H1 (cell line): Measurements from ENCODE around the gene URGCP. TPM values are rescaled to one million over a fixed set of nuclear protein-coding genes. Genes with fewer than 3 reads are reported as not detected.

Source experiments
- polyA plus RNA-seq, 7 experiments: library from polyadenylated mRNA; depleted of rRNA in 3 of 7; stranded (reverse) in 5 of 7; unstranded in 2 of 7; fragments of >200 nt in 5 of 7; fragments of 200-250 nt in 2 of 7; gene quantifications; 1 replicate in 5 of 7; 2 replicates in 1 of 7; 4 replicates in 1 of 7; pipeline versions ENCODE4 v1.2.1 to v1.2.3, GENCODE V29; 2011 to 2013; ENCODE audit warnings: missing spikeins in 2 of 7, mixed read lengths in 2 of 7
- small RNA-seq: library from polyadenylated mRNA; stranded (forward); fragments of <200 nt; extraction: miRNeasy Mini kit (QIAGEN cat#:217004); gene quantifications from one replicate; pipeline ENCODE3, GENCODE V24; 2013; ENCODE audit not compliant: insufficient read depth
- total RNA-seq: library from RNA; stranded (reverse); fragmentation: NEBNext Ultra II Directional; extraction: Animal tissue kit (Norgen Biotek cat#: 25700); gene quantifications from 2 replicates; pipeline ENCODE4 v1.2.1, GENCODE V29; 2021

The URGCP gene
- total and polyA plus RNA-seq, 2 of the 8 experiments (the other 6 are each of a cell fraction or from before 2014, with no cell fraction given): 9.0 to 18.7 TPM

Small RNAs within 50 kb of the gene (small RNA-seq; reads per million reads assigned to genes)
- 0.69 reads per million for gene MRPS24

Other genes with a start within 250 kb of the URGCP start
- gene COA1, start 177.1 kb downstream of the URGCP start, total RNA-seq: 136 and 143 TPM in 2 replicates
- 87.0 and 98.6 TPM in 2 replicates for gene COA1, start 177.1 kb downstream of the URGCP start, polyA plus RNA-seq (2011; rRNA removed)
- gene BLVRA, start 147.9 kb downstream of the URGCP start, total RNA-seq: 32.9 and 37.1 TPM in 2 replicates
- 13.7 and 16.1 TPM in 2 replicates for gene BLVRA, start 147.9 kb downstream of the URGCP start, polyA plus RNA-seq (2011; rRNA removed)
- 132 and 133 TPM in 2 replicates for gene MRPS24, start 37.1 kb downstream of the URGCP start, total RNA-seq
- 347 and 410 TPM in 2 replicates for gene MRPS24, start 37.1 kb downstream of the URGCP start, polyA plus RNA-seq (2011; rRNA removed)
- 3.4 and 5.2 TPM in 2 replicates for gene UBE2D4, start 19.8 kb upstream of the URGCP start, total RNA-seq
- gene UBE2D4, start 19.8 kb upstream of the URGCP start, polyA plus RNA-seq (2011; rRNA removed): 8.8 and 9.4 TPM in 2 replicates
- not detected in 2 replicates for gene SPDYE1, start 91.3 kb upstream of the URGCP start, total RNA-seq
- gene SPDYE1, start 91.3 kb upstream of the URGCP start, polyA plus RNA-seq (2011; rRNA removed): not detected in 2 replicates
- 30.9 and 32.1 TPM in 2 replicates for gene DBNL, start 138.1 kb upstream of the URGCP start, total RNA-seq
- gene DBNL, start 138.1 kb upstream of the URGCP start, polyA plus RNA-seq (2011; rRNA removed): 56.6 and 63.1 TPM in 2 replicates
- gene PGAM2, start 159.0 kb upstream of the URGCP start, total RNA-seq: 1.4 and 2.1 TPM in 2 replicates
- 2.9 and 4.3 TPM in 2 replicates for gene PGAM2, start 159.0 kb upstream of the URGCP start, polyA plus RNA-seq (2011; rRNA removed)
- gene POLM, start 175.9 kb upstream of the URGCP start, total RNA-seq: 14.5 and 14.9 TPM in 2 replicates
- gene POLM, start 175.9 kb upstream of the URGCP start, polyA plus RNA-seq (2011; rRNA removed): 12.0 and 20.4 TPM in 2 replicates
- gene AEBP1, start 197.7 kb upstream of the URGCP start, total RNA-seq: 39.4 and 41.2 TPM in 2 replicates
- gene AEBP1, start 197.7 kb upstream of the URGCP start, polyA plus RNA-seq (2011; rRNA removed): 10.4 and 18.4 TPM in 2 replicates
- gene POLD2, start 217.0 kb upstream of the URGCP start, total RNA-seq: 148 TPM in 2 replicates
- gene POLD2, start 217.0 kb upstream of the URGCP start, polyA plus RNA-seq (2011; rRNA removed): 214 and 289 TPM in 2 replicates
- gene MYL7, start 234.7 kb upstream of the URGCP start, total RNA-seq: 3.3 and 3.6 TPM in 2 replicates
- gene MYL7, start 234.7 kb upstream of the URGCP start, polyA plus RNA-seq (2011; rRNA removed): 1.4 and 3.4 TPM in 2 replicates